ENCODE data around the gene CAGE1.

Gene CAGE1

GRCh38 chr6:7309050-7309449 lies 80.5 kb downstream of the CAGE1 start:
- no peak for DNase-seq (ENCODE audit: low read depth)

- DNase-seq (ENCODE audit: low read depth), result no peak
Measured at GRCh38 chr6:7307533-7307932, 82.0 kb downstream of the CAGE1 start.

GRCh38 chr6:7304821-7305220 lies 84.7 kb downstream of the CAGE1 start:
- no peak for DNase-seq (ENCODE audit: low read depth)

- DNase-seq (ENCODE audit: low read depth), result no peak
Measured at GRCh38 chr6:7301702-7302101, 87.8 kb downstream of the CAGE1 start.

GRCh38 chr6:7300926-7301325 lies 88.6 kb downstream of the CAGE1 start:
- DNase-seq (ENCODE audit: low read depth), result no peak

- no peak for DNase-seq (ENCODE audit: low read depth)
Measured at GRCh38 chr6:7298113-7298512, 91.4 kb downstream of the CAGE1 start.

GRCh38 chr6:7296602-7297001 lies 92.9 kb downstream of the CAGE1 start:
- no peak for DNase-seq (ENCODE audit: low read depth)

GRCh38 chr6:7295916-7296315 lies 93.6 kb downstream of the CAGE1 start:
- DNase-seq (ENCODE audit: low read depth), result no peak

GRCh38 chr6:7292596-7293255 lies 96.8 kb downstream of the CAGE1 start:
- DNase-seq (ENCODE audit: low read depth), result no peak

GRCh38 chr6:7290079-7290478 lies 99.5 kb downstream of the CAGE1 start:
- no peak for DNase-seq (ENCODE audit: low read depth)

GRCh38 chr6:7285416-7285815 lies 104.1 kb downstream of the CAGE1 start:
- DNase-seq (ENCODE audit: low read depth), result no peak

- DNase-seq (ENCODE audit: low read depth), result no peak
Measured at GRCh38 chr6:7283676-7284075, 105.9 kb downstream of the CAGE1 start.

GRCh38 chr6:7282097-7282906 lies 107.2 kb downstream of the CAGE1 start:
- no peak for DNase-seq (ENCODE audit: low read depth)

Data from activated gamma-delta T cell treated with anti-CD3 and anti-CD28 coated beads, Interleukin-2, amount 50 U/mL, for 16 hours (primary cell).